ENCODE measurements around the gene HDGFL3. TPM values are rescaled to one million over a fixed set of nuclear protein-coding genes. Genes with fewer than 3 reads are reported as not detected.
"Not testable (repeated sequence)": the region's sequence is repeated elsewhere in the genome, so short reads cannot be mapped to it uniquely, and the experiment has no call there.

Gene HDGFL3
- total and polyA plus RNA-seq, 9 of the 15 experiments (the other 6 are each of a cell fraction or from before 2014, with no cell fraction given) = 6.7 to 42.0 (median 31.4) TPM

- TF ChIP-seq, protein P1, sequence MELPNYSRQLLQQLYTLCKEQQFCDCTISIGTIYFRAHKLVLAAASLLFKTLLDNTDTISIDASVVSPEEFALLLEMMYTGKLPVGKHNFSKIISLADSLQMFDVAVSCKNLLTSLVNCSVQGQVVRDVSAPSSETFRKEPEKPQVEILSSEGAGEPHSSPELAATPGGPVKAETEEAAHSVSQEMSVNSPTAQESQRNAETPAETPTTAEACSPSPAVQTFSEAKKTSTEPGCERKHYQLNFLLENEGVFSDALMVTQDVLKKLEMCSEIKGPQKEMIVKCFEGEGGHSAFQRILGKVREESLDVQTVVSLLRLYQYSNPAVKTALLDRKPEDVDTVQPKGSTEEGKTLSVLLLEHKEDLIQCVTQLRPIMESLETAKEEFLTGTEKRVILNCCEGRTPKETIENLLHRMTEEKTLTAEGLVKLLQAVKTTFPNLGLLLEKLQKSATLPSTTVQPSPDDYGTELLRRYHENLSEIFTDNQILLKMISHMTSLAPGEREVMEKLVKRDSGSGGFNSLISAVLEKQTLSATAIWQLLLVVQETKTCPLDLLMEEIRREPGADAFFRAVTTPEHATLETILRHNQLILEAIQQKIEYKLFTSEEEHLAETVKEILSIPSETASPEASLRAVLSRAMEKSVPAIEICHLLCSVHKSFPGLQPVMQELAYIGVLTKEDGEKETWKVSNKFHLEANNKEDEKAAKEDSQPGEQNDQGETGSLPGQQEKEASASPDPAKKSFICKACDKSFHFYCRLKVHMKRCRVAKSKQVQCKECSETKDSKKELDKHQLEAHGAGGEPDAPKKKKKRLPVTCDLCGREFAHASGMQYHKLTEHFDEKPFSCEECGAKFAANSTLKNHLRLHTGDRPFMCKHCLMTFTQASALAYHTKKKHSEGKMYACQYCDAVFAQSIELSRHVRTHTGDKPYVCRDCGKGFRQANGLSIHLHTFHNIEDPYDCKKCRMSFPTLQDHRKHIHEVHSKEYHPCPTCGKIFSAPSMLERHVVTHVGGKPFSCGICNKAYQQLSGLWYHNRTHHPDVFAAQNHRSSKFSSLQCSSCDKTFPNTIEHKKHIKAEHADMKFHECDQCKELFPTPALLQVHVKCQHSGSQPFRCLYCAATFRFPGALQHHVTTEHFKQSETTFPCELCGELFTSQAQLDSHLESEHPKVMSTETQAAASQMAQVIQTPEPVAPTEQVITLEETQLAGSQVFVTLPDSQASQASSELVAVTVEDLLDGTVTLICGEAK (IDR thresholded peaks at IDR 0.05) = peak; percentile 48; the same call in 1 of the 2 replicates
- TF ChIP-seq, protein P1 (CRISPR knock-in tag; IDR thresholded peaks at IDR 0.05) = not testable (repeated sequence)
- TF ChIP-seq TCF3 (CRISPR knock-in tag; IDR thresholded peaks at IDR 0.05) (peak; percentile 83), MTA2 (IDR thresholded peaks at IDR 0.05; ENCODE audit: low read depth) (peak; percentile 52; the same call in 1 of the 2 replicates), TAL1 (IDR thresholded peaks at IDR 0.05) (peak; percentile 68)
These were observed 121.6 kb downstream of the HDGFL3 start (continued) for GRCh38 chr15:83085864-83086552.
